Endothelial cell of umbilical vein (primary cell): ENCODE results near the gene MECR. TPM values are rescaled to one million over a fixed set of nuclear protein-coding genes. Genes with fewer than 3 reads are reported as not detected.
"Not testable (repeated sequence)": the region's sequence is repeated elsewhere in the genome, so short reads cannot be mapped to it uniquely, and the experiment has no call there.

ENCODE experiments used
- BruUV-seq: library from RNA; stranded (reverse); fragments of 400-500 nt; replicated peaks from 2 replicates; lab custom pipeline; 2021; lab: Mats Ljungman, UMichigan
- CTCF ChIA-PET: fragments of 300-600, 350-600 bp; sonication (Branson Sonifier 250); formaldehyde crosslinking; loops from one replicate; lab custom pipeline; 2021; ENCODE audit warnings: antibody characterized with exemption, inconsistent platforms; lab: Charles Lee
- POLR2A ChIA-PET: fragments of 300-600, 350-600 bp; sonication (Branson Sonifier 250); formaldehyde crosslinking; loops from one replicate; lab custom pipeline; 2021; ENCODE audit warnings: antibody characterized with exemption, inconsistent platforms; lab: Charles Lee
- DNase-seq: peaks from one replicate; pipeline ENCODE4 v3.0.0-alpha.2; 2011; ENCODE audit warnings: low read depth, low spot score
- FAIRE-seq: peaks from 2 replicates; lab custom pipeline; 2011; peaks lifted over from hg19 to GRCh38; lab: Jason Lieb, UNC
- H2AFZ ChIP-seq: 2 replicates; pipeline ENCODE4 v1.6.0; 2012; ENCODE audit warnings: low read depth, low read length, control low read depth, inconsistent platforms
- H3K27ac ChIP-seq: 2 replicates; pipeline ENCODE4 v1.5.1; 2011; ENCODE audit warnings: low read depth, mild to moderate bottlenecking, control low read depth, low read length, moderate library complexity; ENCODE audit not compliant: insufficient read depth
- H3K27me3 ChIP-seq, 2 experiments: 2 replicates each; pipeline versions ENCODE4 v1.6.0 to v1.6.1; 2011; ENCODE audit warnings: low read length in 2 of 2, mixed read lengths in 1 of 2; ENCODE audit not compliant: control insufficient read depth in 2 of 2, insufficient read depth in 2 of 2
- H3K36me3 ChIP-seq, 2 experiments: 2 replicates in 1 of 2; 3 replicates in 1 of 2; pipeline ENCODE4 v1.5.1; 2011; ENCODE audit warnings: low read length in 2 of 2, mild to moderate bottlenecking in 1 of 2, moderate library complexity in 1 of 2; ENCODE audit not compliant: control insufficient read depth in 2 of 2, insufficient read depth in 2 of 2; ENCODE audit errors: extremely low read depth in 1 of 2
- H3K4me1 ChIP-seq: 3 replicates; pipeline ENCODE4 v1.5.1; 2011; ENCODE audit warnings: mild to moderate bottlenecking, low read length; ENCODE audit not compliant: control insufficient read depth, insufficient read depth; ENCODE audit errors: extremely low read depth
- H3K4me2 ChIP-seq: 2 replicates; pipeline ENCODE4 v1.6.1; 2011; ENCODE audit warnings: low read length, control low read depth, mixed read lengths; ENCODE audit not compliant: insufficient read depth
- H3K4me3 ChIP-seq, 3 experiments: fragments of 200-600 bp in 1 of 3; sonication (generic), shearing (Covaris generic) in 1 of 3; replicated peaks in 1 of 3; 2 replicates each; pipeline ENCODE4 v1.5.1; 2011 to 2016; ENCODE audit warnings: control low read depth in 3 of 3, low read length in 3 of 3, mild to moderate bottlenecking in 2 of 3, inconsistent platforms in 1 of 3, low read depth in 1 of 3, moderate library complexity in 1 of 3; ENCODE audit not compliant: insufficient read depth in 1 of 3
- H3K79me2 ChIP-seq: 2 replicates; pipeline ENCODE4 v1.6.0; 2012; ENCODE audit warnings: low read length, inconsistent platforms; ENCODE audit not compliant: control insufficient read depth, insufficient read depth
- H3K9ac ChIP-seq: replicated peaks from 2 replicates; pipeline ENCODE3; 2011; ENCODE audit warnings: low read length, control low read depth; ENCODE audit not compliant: insufficient read depth; ENCODE audit errors: extremely low read depth
- H3K9me1 ChIP-seq: replicated peaks from 3 replicates; pipeline ENCODE4 v1.6.0; 2011; ENCODE audit warnings: mild to moderate bottlenecking, low read length; ENCODE audit not compliant: control insufficient read depth, insufficient read depth; ENCODE audit errors: extremely low read depth
- H3K9me3 ChIP-seq: replicated peaks from 2 replicates; pipeline ENCODE4 v1.5.1; 2012; ENCODE audit warnings: low read length, inconsistent platforms; ENCODE audit not compliant: control insufficient read depth, insufficient read depth
- H4K20me1 ChIP-seq: replicated peaks from 2 replicates; pipeline ENCODE3; 2011; ENCODE audit warnings: mild to moderate bottlenecking, low read length; ENCODE audit not compliant: control insufficient read depth, insufficient read depth; ENCODE audit errors: extremely low read depth
- EZH2 ChIP-seq: IDR thresholded peaks from 2 replicates; pipeline ENCODE4 v1.6.1; 2012; ENCODE audit warnings: borderline replicate concordance, low read depth, mild to moderate bottlenecking, moderate library complexity, low read length, inconsistent platforms; ENCODE audit not compliant: severe bottlenecking
- FOS ChIP-seq: IDR thresholded peaks from 2 replicates; pipeline ENCODE4 v1.6.1; 2011; ENCODE audit warnings: mild to moderate bottlenecking, low read length, moderate library complexity, borderline replicate concordance; ENCODE audit not compliant: insufficient read depth
- GATA2 ChIP-seq: IDR thresholded peaks from 2 replicates; pipeline ENCODE4 v1.7.0; 2011; ENCODE audit warnings: low read depth, mild to moderate bottlenecking, moderate library complexity, mixed read lengths, low read length; ENCODE audit not compliant: insufficient read length, insufficient read depth
- JUN ChIP-seq: IDR thresholded peaks from 2 replicates; pipeline ENCODE4 v1.6.1; 2011; ENCODE audit warnings: borderline replicate concordance, low read depth; ENCODE audit not compliant: insufficient read length, insufficient read depth
- MAX ChIP-seq: IDR thresholded peaks from 2 replicates; pipeline ENCODE4 v1.6.1; 2011; ENCODE audit not compliant: insufficient read depth, insufficient read length
- MYC ChIP-seq: IDR thresholded peaks from one replicate; pipeline ENCODE4 v1.6.1; 2011; ENCODE audit warnings: mild to moderate bottlenecking, low read depth, low read length
- POLR2A ChIP-seq: IDR thresholded peaks from 2 replicates; pipeline ENCODE4 v1.6.1; 2012; ENCODE audit warnings: low read depth, mild to moderate bottlenecking, control low read depth, low read length
- POLR2AphosphoS5 ChIP-seq: IDR thresholded peaks from 2 replicates; pipeline ENCODE4 v1.6.1; 2012; ENCODE audit warnings: low read depth, mild to moderate bottlenecking, control low read depth, low read length, moderate library complexity; ENCODE audit not compliant: insufficient read depth
- dilution Hi-C: fragments of 300-500 bp; cut with MboI; formaldehyde crosslinking; loops from one replicate; pipeline ENCODE4 v1.15.0; 2019; ENCODE audit warnings: low sequenced_read_pairs; ENCODE audit not compliant: extremely low pct_ligation_motif_present
- intact Hi-C: fragments of 100-400 bp; cut with micrococcal nuclease; formaldehyde crosslinking; loops from one replicate; pipeline ENCODE4 v1.10.0; 2022
- polyA plus RNA-seq, 4 experiments: library from polyadenylated mRNA; depleted of rRNA in 3 of 4; stranded (reverse) in 3 of 4; unstranded in 1 of 4; fragments of >200 nt; gene quantifications; 2 replicates each; pipeline versions ENCODE4 v1.2.1 to v1.2.3, GENCODE V29; 2011 to 2012; ENCODE audit warnings: missing spikeins in 1 of 4
- total RNA-seq: library from RNA; stranded (reverse); gene quantifications from 2 replicates; pipeline ENCODE4 v1.2.3, GENCODE V29; 2021
- TF ChIP-seq, protein P1 (sequence below), 2 donors: IDR thresholded peaks; 1 replicate in 1 of 2; 2 replicates in 1 of 2; pipeline ENCODE4 v1.5.1; 2011; ENCODE audit warnings: low read length in 2 of 2, mild to moderate bottlenecking in 2 of 2, moderate library complexity in 2 of 2, control low read depth in 1 of 2, inconsistent platforms in 1 of 2, low read depth in 1 of 2; ENCODE audit not compliant: insufficient read depth in 1 of 2; ENCODE audit errors: extremely low read depth in 1 of 2

The MECR gene
- total and polyA plus RNA-seq, 2 donors (not counting 3 experiments of a cell fraction or from before 2014, with no cell fraction given), result 24.6 to 30.1 TPM

DNA sequence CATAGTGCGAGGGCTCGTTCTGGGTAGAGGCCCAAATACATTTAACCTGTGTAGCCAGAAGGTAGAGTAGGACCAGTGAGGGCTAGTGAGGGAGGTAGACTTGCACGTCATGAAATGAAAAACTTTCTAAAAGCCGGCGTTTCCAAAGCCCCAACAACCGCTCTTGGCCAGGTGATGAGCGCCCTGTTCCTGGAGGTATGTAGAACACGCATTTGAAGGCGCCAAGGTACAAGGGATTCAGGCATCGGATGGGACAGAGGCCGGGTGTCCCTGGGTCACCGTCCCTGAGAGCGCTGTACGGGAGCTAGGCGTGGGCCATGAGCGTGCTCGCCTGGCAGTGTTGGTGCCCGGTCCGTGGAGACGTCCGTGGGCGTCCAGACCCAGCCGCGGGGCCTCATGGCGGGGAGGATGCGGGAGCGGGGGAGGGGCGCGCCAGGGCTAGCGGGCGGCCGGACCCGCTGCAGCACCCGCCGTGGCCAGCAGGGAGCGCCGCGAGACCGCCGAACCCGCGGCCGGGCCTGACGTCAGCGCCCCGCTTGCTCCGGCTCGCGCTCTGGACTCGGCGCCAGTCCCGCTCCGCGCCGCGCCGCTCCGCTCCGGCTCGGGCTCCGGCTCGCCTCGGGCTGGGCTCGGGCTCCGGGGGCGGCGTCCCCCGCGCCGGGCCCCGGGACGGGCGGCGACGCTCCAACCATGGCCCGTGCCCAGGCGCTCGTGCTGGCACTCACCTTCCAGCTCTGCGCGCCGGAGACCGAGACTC lies 5.4 kb upstream of the MECR start, which contains the start of gene PTPRU:
TSS of gene PTPRU (plus strand) at position 568 of the 757 bp plus-strand sequence. CDS start at position 691, 123 bp downstream.
- peaks cover 16% of the 10 kb centered on the region for H3K4me1 ChIP-seq
- ChIA-PET POLR2A (interaction anchor here (0.6 kb wide), 1 partner anchor 141 kb away, joined by 4 read pairs; no protein-coding TSS in a partner anchor), CTCF (interaction anchor here (0.6 to 1.5 kb wide), 8 partner anchors 105 to 1544 kb away, joined by 3 to 16 read pairs (median 5); no protein-coding TSS in a partner anchor)
- no peaks in the 10 kb centered on the region for H3K9me1 ChIP-seq
- H3K36me3 ChIP-seq, result no peaks in the 10 kb centered on the region
- peaks cover 34 to 40% of the 10 kb centered on the region in 2 experiments for H3K27me3 ChIP-seq
- BruUV-seq, result no TSS peak
- no peaks in the 10 kb centered on the region for H3K79me2 ChIP-seq
- peak within 1 kb of the TSS in 2 of 3 experiments; percentile 6 to 33 for H3K4me3 ChIP-seq
- intact Hi-C loops (loop anchor here (1.0 to 5.0 kb wide), 12 partner anchors 105 to 1543 kb away; no protein-coding TSS in a partner anchor), dilution Hi-C loops (loop anchor here (25.0 kb wide), 1 partner anchor 851 kb away; no protein-coding TSS in a partner anchor)
- peak; percentile 31 for FAIRE-seq
- H3K4me2 ChIP-seq, result peak within 1 kb of the TSS; percentile 33
- no peaks in the 10 kb centered on the region for H4K20me1 ChIP-seq
- no peak within 1 kb of the TSS for H3K27ac ChIP-seq
- H3K9me3 ChIP-seq, result no peaks in the 10 kb centered on the region
- H2AFZ ChIP-seq, result peak within 1 kb of the TSS; percentile 68
- no peak for TF ChIP-seq EZH2
- no peak for TF ChIP-seq MAX
- TF ChIP-seq MYC, result no peak
- TF ChIP-seq FOS, result no peak
- TF ChIP-seq POLR2AphosphoS5, result no peak
- TF ChIP-seq, protein P1, sequence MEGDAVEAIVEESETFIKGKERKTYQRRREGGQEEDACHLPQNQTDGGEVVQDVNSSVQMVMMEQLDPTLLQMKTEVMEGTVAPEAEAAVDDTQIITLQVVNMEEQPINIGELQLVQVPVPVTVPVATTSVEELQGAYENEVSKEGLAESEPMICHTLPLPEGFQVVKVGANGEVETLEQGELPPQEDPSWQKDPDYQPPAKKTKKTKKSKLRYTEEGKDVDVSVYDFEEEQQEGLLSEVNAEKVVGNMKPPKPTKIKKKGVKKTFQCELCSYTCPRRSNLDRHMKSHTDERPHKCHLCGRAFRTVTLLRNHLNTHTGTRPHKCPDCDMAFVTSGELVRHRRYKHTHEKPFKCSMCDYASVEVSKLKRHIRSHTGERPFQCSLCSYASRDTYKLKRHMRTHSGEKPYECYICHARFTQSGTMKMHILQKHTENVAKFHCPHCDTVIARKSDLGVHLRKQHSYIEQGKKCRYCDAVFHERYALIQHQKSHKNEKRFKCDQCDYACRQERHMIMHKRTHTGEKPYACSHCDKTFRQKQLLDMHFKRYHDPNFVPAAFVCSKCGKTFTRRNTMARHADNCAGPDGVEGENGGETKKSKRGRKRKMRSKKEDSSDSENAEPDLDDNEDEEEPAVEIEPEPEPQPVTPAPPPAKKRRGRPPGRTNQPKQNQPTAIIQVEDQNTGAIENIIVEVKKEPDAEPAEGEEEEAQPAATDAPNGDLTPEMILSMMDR (IDR thresholded peaks at IDR 0.05; ENCODE audit: extremely low read depth in 1 of 2, insufficient read depth in 1 of 2, low read depth in 1 of 2, low read length in 2 of 2), result peak; percentile 62 to 83
- TF ChIP-seq JUN, result no peak
- no peak for TF ChIP-seq GATA2
- TF ChIP-seq POLR2A, result no peak
- peak; percentile 59 for DNase-seq
- no peak within 1 kb of the TSS for H3K9ac ChIP-seq

DNA sequence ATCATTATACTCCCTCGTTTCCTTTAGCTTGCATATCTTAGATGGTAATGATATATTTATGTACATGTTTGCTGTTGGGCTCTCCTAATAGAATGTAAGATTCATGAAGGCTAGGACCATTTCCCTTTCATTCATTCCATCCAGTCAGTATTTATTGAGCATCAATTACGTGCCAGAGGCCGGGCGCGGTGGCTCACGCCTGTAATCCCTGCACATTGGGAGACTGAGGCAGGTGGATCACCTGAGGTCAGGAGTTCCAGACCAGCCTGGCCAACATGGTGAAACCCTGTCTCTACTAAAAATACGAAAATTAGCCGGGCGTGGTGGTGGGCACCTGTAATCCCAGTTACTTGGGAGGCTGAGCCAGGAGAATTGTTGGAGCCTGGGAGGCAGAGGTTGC lies 4.1 kb upstream of the MECR start:
- H3K9me3 ChIP-seq, H4K20me1 ChIP-seq, DNase-seq, FAIRE-seq, H3K9me1 ChIP-seq, H3K4me2 ChIP-seq, H3K36me3 ChIP-seq, H3K27ac ChIP-seq, H3K79me2 ChIP-seq, POLR2A ChIA-PET, H3K4me3 ChIP-seq, BruUV-seq, H3K9ac ChIP-seq, H2AFZ ChIP-seq: not testable (repeated sequence)
- dilution Hi-C loops (loop anchor here (25.0 kb wide), 1 partner anchor 852 kb away; no protein-coding TSS in a partner anchor), intact Hi-C loops (loop anchor here (5.0 kb wide), 2 partner anchors 147 to 217 kb away; no protein-coding TSS in a partner anchor)
- H3K4me1 ChIP-seq, result peaks cover 21% of the 10 kb centered on the region
- H3K27me3 ChIP-seq, result peaks cover 31 to 38% of the 10 kb centered on the region in 2 experiments
- CTCF ChIA-PET, result interaction anchor here (0.9 to 1.5 kb wide), 3 partner anchors 1146 to 1545 kb away, joined by 3 to 6 read pairs (median 4); no protein-coding TSS in a partner anchor
